ENCODE data around the gene TSC22D3. TPM values are rescaled to one million over a fixed set of nuclear protein-coding genes. Genes with fewer than 3 reads are reported as not detected.
"Not testable (repeated sequence)": the region's sequence is repeated elsewhere in the genome, so short reads cannot be mapped to it uniquely, and the experiment has no call there.

TSC22D3 gene
- total and polyA plus RNA-seq, 4 donors = 117 to 447 (median 303) TPM

DNA sequence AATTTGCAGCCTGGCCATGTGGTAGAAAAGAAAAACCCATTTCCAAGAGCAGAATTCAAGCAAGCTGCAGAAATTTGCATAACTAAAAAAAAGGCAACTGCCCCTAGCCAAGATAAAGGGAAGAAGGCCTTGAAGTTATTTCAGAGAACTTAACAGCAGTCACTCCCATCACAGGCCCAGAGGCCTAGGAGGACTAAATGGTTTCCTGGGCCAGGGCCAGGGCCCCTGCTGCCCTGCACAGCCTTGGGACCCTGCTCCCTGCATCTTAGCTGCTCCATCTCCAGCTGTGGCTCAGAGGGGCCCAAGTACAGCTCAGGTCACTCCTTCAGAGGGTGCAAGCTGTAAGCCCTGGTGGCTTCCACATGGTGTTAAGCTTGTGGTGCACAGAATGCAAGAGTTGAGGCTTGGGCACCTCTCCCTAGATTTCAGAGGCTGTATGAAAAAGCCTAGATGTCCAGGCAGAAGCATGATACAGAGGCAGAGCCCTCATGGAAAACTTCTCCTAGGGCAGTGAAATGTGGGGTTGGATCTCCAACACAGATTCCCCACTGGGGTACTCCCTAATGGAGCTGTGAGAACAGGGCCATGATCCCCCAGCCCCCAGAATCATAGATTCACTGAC is 43.4 kb upstream of the TSC22D3 start:
- DNase-seq = no peak
- H3K9ac ChIP-seq (ENCODE audit: insufficient read depth in 1 of 2, low read length in 2 of 2) = no peak overlapping the region

DNA sequence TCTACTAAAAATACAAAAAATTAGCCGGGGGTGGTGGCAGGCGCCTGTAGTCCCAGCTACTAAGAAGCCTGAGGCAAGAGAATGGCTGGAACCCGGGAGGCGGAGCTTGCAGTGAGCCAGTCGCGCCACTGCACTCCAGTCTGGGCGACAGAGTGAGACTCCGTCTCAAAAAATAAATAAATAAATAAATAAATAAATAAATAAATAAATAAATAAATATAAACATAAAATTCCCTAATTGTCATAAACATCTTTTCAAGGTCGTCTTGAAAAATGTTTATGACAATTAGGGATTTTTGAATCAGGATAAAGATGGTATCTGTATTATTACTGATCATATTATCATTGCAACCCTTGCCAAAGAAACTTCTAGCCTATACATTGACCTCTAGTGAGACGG is 34.5 kb upstream of the TSC22D3 start:
- not testable (repeated sequence) for H3K27ac ChIP-seq (ENCODE audit: low read depth in 1 of 2, low read length in 1 of 2); H3K9ac ChIP-seq (ENCODE audit: insufficient read depth in 1 of 2, low read length in 2 of 2); DNase-seq; H3K9me3 ChIP-seq (ENCODE audit: control insufficient read depth in 4 of 4, insufficient read depth in 3 of 4, low read length in 3 of 4); ATAC-seq (ENCODE audit: insufficient read depth, low FRiP score); H3K4me1 ChIP-seq (ENCODE audit: control insufficient read depth in 5 of 5, insufficient read depth in 5 of 5, low read length in 5 of 5); H3K36me3 ChIP-seq (ENCODE audit: control insufficient read depth in 4 of 4, insufficient read depth in 4 of 4, low read length in 4 of 4); H3K4me3 ChIP-seq
- peaks cover 4 to 21% (median 5%) of the 10 kb centered on the region in 3 donors for H3K27me3 ChIP-seq (ENCODE audit: control insufficient read depth in 3 of 3, insufficient read depth in 3 of 3, low read length in 2 of 3)
- WGBS, 2 donors = 81 to 95% methylated on average over 10 of the region's 10 CpGs

More for the DNA sequence above, 43.4 kb upstream of the TSC22D3 start:
- H3K27ac ChIP-seq (ENCODE audit: low read depth in 1 of 2, low read length in 1 of 2) = no peak overlapping the region
- no peaks in the 10 kb centered on the region for H3K4me1 ChIP-seq (ENCODE audit: control insufficient read depth in 5 of 5, insufficient read depth in 5 of 5, low read length in 5 of 5)
- no peaks in the 10 kb centered on the region for H3K36me3 ChIP-seq (ENCODE audit: control insufficient read depth in 4 of 4, insufficient read depth in 4 of 4, low read length in 4 of 4)
- no peak overlapping the region for H3K4me3 ChIP-seq
- TF ChIP-seq, protein P1, sequence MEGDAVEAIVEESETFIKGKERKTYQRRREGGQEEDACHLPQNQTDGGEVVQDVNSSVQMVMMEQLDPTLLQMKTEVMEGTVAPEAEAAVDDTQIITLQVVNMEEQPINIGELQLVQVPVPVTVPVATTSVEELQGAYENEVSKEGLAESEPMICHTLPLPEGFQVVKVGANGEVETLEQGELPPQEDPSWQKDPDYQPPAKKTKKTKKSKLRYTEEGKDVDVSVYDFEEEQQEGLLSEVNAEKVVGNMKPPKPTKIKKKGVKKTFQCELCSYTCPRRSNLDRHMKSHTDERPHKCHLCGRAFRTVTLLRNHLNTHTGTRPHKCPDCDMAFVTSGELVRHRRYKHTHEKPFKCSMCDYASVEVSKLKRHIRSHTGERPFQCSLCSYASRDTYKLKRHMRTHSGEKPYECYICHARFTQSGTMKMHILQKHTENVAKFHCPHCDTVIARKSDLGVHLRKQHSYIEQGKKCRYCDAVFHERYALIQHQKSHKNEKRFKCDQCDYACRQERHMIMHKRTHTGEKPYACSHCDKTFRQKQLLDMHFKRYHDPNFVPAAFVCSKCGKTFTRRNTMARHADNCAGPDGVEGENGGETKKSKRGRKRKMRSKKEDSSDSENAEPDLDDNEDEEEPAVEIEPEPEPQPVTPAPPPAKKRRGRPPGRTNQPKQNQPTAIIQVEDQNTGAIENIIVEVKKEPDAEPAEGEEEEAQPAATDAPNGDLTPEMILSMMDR (IDR thresholded peaks at IDR 0.05; ENCODE audit: control extremely low read depth, extremely low read depth) = no peak
- peaks cover 0 to 7% (median 2%) of the 10 kb centered on the region in 4 donors for H3K9me3 ChIP-seq (ENCODE audit: control insufficient read depth in 4 of 4, insufficient read depth in 3 of 4, low read length in 3 of 4)
- ATAC-seq (ENCODE audit: insufficient read depth, low FRiP score) = no peak
- peaks cover 0 to 2% (median 0%) of the 10 kb centered on the region in 3 donors for H3K27me3 ChIP-seq (ENCODE audit: control insufficient read depth in 3 of 3, insufficient read depth in 3 of 3, low read length in 2 of 3)

DNA sequence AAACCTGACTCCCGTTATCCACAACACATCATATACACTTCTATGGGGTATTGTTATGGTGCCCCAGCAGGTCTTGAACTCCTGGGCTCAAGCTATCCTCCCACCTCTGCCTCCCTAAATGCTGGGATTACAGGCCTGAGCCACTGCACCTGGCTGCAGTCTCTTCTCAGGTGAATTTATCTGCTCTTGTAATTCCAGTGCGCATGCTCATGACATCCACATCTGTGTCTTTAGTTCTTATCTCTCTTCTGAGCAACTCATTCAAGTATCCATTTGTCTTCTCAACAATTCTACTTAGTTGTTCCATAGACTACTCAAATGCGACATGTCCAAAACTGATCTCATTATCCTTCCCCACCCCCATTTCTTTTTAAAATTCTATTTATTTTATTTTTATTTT is 29.6 kb upstream of the TSC22D3 start:
- H3K9ac ChIP-seq (ENCODE audit: insufficient read depth in 1 of 2, low read length in 2 of 2) = no peak overlapping the region
- H3K4me1 ChIP-seq (ENCODE audit: control insufficient read depth in 5 of 5, insufficient read depth in 5 of 5, low read length in 5 of 5) = no peaks in the 10 kb centered on the region
- H3K27me3 ChIP-seq (ENCODE audit: control insufficient read depth in 3 of 3, insufficient read depth in 3 of 3, low read length in 2 of 3) = peaks cover 0 to 12% (median 4%) of the 10 kb centered on the region in 3 donors
- H3K4me3 ChIP-seq = no peak overlapping the region
- no peak for ATAC-seq (ENCODE audit: insufficient read depth, low FRiP score)
- WGBS, 2 donors = 81 to 98% methylated on average over 3 of the region's 3 CpGs
- no peak overlapping the region for H3K27ac ChIP-seq (ENCODE audit: low read depth in 1 of 2, low read length in 1 of 2)
- no peaks in the 10 kb centered on the region for H3K36me3 ChIP-seq (ENCODE audit: control insufficient read depth in 4 of 4, insufficient read depth in 4 of 4, low read length in 4 of 4)
- peaks cover 0 to 3% (median 0%) of the 10 kb centered on the region in 4 donors for H3K9me3 ChIP-seq (ENCODE audit: control insufficient read depth in 4 of 4, insufficient read depth in 3 of 4, low read length in 3 of 4)
- TF ChIP-seq, protein P1 (IDR thresholded peaks at IDR 0.05; ENCODE audit: control extremely low read depth, extremely low read depth) = no peak
- DNase-seq = no peak

DNA sequence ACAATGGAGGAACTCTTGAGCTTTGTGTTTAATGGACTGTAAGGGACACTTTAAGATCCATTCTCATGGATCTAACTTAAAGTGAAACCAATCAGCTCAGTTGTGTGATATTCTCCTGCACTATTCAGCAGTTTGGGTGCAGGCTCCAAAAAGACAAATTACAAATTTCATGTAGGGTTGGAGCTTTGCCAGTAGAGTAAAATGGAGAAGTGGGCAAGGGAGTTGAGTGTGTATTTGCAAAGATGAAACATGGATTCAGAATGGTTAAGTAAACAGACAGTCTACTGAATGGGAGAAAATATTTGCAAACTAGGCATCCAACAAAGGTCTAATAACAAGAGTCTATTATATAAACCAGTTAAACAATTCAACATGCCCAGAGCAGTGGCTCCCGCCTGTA is 28.8 kb upstream of the TSC22D3 start:
- no peaks in the 10 kb centered on the region for H3K4me1 ChIP-seq (ENCODE audit: control insufficient read depth in 5 of 5, insufficient read depth in 5 of 5, low read length in 5 of 5)
- 70 to 93% methylated on average over 1 of the region's 1 CpG for WGBS, 2 donors
- H3K27ac ChIP-seq (ENCODE audit: low read depth in 1 of 2, low read length in 1 of 2) = no peak overlapping the region
- H3K9ac ChIP-seq (ENCODE audit: insufficient read depth in 1 of 2, low read length in 2 of 2) = no peak overlapping the region
- ATAC-seq (ENCODE audit: insufficient read depth, low FRiP score) = no peak
- TF ChIP-seq, protein P1 (IDR thresholded peaks at IDR 0.05; ENCODE audit: control extremely low read depth, extremely low read depth) = no peak
- peaks cover 0 to 3% (median 0%) of the 10 kb centered on the region in 4 donors for H3K9me3 ChIP-seq (ENCODE audit: control insufficient read depth in 4 of 4, insufficient read depth in 3 of 4, low read length in 3 of 4)
- peaks cover 0 to 12% (median 4%) of the 10 kb centered on the region in 3 donors for H3K27me3 ChIP-seq (ENCODE audit: control insufficient read depth in 3 of 3, insufficient read depth in 3 of 3, low read length in 2 of 3)
- H3K36me3 ChIP-seq (ENCODE audit: control insufficient read depth in 4 of 4, insufficient read depth in 4 of 4, low read length in 4 of 4) = no peaks in the 10 kb centered on the region
- DNase-seq = no peak
- H3K4me3 ChIP-seq = no peak overlapping the region
